Suprapubic skin (tissue), 4 donors: Measurements from ENCODE around the gene ANAPC1. TPM values are rescaled to one million over a fixed set of nuclear protein-coding genes. Genes with fewer than 3 reads are reported as not detected.
"Not testable (repeated sequence)": the region's sequence is repeated elsewhere in the genome, so short reads cannot be mapped to it uniquely, and the experiment has no call there.

ENCODE experiments used
- DNase-seq, 2 donors: peaks; one replicate each; pipeline ENCODE4 v3.0.0-alpha.2; 2019; ENCODE audit warnings: low spot score in 2 of 2
- H3K27ac ChIP-seq: fragments of 200-600 bp; sonication (generic); one replicate; pipeline ENCODE4 v1.5.1; 2019
- H3K27me3 ChIP-seq: fragments of 200-600 bp; sonication (generic); one replicate; pipeline ENCODE4 v1.5.1; 2019
- H3K36me3 ChIP-seq: fragments of 200-600 bp; sonication (generic); one replicate; pipeline ENCODE4 v1.5.1; 2019
- H3K4me1 ChIP-seq: fragments of 200-600 bp; sonication (generic); one replicate; pipeline ENCODE4 v1.5.1; 2019
- H3K4me3 ChIP-seq: fragments of 200-600 bp; sonication (generic); one replicate; pipeline ENCODE4 v1.5.1; 2019; ENCODE audit warnings: mild to moderate bottlenecking
- H3K9me3 ChIP-seq: fragments of 200-600 bp; sonication (generic); one replicate; pipeline ENCODE4 v1.5.1; 2019
- WGBS: methylation state at CpG from one replicate; pipeline ENCODE4 v1.1.5; 2018; 5-methylcytosine and 5-hydroxymethylcytosine counted together
- total RNA-seq, 4 donors: library from RNA; depleted of rRNA; stranded (reverse); fragments of >200 nt; gene quantifications; one replicate each; pipeline ENCODE4 v1.1.0, GENCODE V29; 2016

Gene ANAPC1
- total RNA-seq, 4 donors from 2014 or later = 35.9 to 101 (median 39.5) TPM

DNA sequence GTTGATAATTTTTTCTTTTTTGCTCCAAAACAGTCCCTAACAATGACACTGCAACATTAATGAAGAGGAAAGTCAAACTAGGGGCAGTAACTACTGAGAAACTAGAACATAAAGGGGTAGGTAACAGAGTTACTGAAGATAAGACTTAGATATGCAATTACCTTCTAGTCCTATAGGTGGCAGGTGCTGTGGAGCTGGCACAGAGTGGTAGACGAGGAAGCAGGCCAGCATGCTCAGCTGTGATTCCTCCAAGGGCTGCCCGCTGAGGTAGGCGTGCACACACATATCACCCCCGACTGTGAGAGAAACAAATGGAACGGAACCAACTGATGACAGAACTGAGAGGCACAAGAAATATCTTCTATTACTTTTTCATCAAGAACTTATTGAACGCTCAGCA, 111.8 kb downstream of the ANAPC1 start:
- H3K4me1 ChIP-seq, H3K27ac ChIP-seq, H3K4me3 ChIP-seq, H3K36me3 ChIP-seq, H3K9me3 ChIP-seq, H3K27me3 ChIP-seq, DNase-seq: not testable (repeated sequence)
- WGBS = no CpG with 5 or more reads among the region's 6 CpGs

DNA sequence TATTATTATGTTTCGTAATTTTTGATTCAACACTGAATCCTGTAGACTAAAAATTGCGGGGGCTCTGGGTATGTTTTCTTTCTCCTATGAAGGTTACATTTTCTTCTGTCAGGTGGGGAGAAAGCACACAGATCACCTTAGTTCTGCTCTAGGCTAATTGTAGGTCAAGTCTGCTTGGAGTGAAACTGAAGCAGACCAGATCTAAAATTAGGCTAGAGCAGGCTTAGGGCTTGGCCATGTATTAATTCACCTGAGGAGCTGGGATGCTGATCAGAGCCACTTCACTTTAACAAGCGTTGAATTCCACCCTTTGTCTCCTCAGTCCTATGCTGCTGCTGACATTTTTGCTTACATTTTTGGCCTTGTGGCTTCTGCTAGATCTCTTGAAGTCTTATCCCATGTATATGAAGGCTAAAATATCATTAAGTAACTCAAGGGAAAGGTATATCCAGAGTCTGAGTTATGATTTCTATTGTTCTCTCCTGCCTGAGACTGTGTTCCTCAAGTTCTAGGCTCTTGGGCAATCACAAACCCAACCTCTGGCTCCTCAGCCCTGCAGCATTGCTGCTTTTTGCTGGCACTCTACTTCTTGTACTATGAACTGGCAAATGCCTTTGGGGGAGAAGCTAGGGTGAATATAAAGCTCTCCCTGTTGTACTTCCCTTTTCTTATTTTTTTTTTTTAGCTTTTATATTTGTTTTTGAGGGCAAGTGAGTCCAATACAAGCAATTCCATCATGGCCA, 112.9 kb downstream of the ANAPC1 start:
- 95% methylated on average over 2 of the region's 3 CpGs for WGBS
- H3K27me3 ChIP-seq, H3K4me3 ChIP-seq, DNase-seq, H3K27ac ChIP-seq, H3K9me3 ChIP-seq, H3K4me1 ChIP-seq, H3K36me3 ChIP-seq: not testable (repeated sequence)

DNA sequence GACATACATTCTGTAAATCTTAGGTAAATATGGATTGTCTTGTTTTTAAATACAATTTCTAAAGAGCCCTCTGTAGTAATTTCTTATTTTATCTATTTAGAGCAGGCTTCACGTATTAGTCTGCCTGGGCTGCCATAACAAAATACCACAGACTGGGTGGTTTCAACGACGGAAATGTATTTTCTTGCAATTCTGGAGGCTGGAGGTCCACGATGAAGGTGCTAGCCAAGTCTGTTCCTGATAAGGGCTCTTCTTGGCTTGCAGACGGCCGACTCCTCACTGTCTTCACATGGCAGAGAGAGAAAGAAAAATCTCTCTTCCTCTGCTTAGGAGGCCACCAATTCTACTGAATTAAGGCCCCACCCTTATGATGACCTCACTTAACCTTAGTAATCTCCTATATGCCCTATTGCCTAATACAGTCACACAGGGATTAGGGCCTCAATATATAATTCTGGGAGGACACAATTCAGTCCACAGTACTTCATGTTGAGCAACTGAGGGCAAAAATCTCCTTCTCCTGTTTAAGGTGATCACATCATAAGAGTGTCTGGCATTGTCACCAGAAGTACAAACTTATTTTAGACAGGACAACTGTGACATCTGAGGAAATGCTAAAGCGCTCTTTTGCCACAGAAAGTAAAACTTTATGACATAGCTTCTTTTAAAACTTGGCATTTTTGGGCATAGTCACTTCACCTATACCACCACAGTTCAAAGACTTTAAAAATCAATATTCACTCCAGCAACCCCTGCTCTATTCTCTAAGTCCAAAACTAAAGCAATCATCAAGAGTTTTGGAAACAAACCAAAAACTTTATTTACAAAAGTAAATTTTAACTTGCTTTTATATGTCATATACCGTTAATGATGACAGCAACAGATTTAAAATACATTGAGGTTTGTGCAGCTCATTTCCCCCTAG, 115.5 kb downstream of the ANAPC1 start:
- not testable (repeated sequence) for DNase-seq, H3K9me3 ChIP-seq, H3K4me3 ChIP-seq, H3K4me1 ChIP-seq, H3K27me3 ChIP-seq, H3K27ac ChIP-seq, H3K36me3 ChIP-seq
- WGBS = 94% methylated on average over 6 of the region's 8 CpGs

DNA sequence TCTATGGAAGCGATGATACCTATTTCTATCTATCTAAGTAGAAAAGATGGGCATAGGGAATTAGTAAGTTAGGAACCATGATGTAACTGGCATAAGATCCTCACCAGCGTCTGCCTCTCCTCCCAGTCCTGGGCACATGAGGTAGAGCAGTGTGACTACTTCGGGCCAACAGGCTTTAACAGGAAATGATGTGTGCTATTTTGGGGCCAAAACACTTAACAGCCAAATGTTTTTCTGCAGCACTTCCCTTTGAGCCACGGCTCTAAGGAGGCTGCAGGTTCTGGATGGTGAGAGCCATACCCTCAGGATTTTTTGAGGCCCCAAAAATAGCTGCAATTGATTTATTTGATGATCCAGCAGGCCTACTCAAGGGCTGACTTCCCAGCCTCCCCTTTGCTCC, 116.9 kb downstream of the ANAPC1 start:
- not testable (repeated sequence) for H3K4me3 ChIP-seq, DNase-seq, H3K9me3 ChIP-seq, H3K36me3 ChIP-seq, H3K27ac ChIP-seq, H3K4me1 ChIP-seq, H3K27me3 ChIP-seq
- 21% methylated on average over 2 of the region's 4 CpGs for WGBS

DNA sequence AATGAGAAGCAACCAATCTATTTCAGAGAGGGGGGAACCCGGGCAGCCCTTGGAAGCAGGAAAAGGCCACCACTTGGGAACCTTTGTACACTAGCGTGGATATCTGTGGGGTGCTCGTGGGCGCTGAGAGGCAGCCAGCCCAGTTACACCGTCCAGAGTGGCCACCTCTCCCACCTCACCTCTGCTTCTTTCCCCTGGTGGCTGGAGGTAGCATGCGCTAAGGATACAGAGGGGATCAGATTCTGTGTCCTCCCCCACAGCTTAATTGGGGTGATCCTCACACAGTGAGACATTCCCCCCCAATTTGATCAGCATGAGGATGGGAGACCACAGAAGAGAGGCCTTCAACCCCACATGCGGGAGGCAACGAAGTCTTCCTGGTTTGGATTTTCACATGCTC, 117.7 kb downstream of the ANAPC1 start:
- not testable (repeated sequence) for H3K27me3 ChIP-seq, H3K36me3 ChIP-seq, DNase-seq, H3K4me1 ChIP-seq, H3K9me3 ChIP-seq, H3K4me3 ChIP-seq, H3K27ac ChIP-seq
- WGBS = 100% methylated on average over 2 of the region's 8 CpGs

DNA sequence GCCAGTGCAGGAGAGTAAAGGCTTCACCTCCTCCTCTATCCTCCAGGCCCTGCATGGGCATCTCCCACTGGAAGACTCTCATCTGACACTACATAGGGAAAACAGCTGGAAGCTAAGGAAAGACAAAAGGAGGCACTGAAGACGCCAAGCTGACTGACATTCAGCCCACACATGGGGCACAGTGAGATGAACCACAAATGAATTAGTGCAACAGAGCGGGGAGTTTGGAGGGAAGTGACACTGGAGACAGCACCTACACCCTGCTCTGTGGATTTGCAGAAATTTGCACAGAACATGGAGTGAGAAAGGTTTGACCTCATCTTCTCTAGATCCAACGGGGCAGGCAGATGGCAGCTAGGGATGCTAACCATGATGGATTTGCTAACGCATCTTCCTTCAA, 119.8 kb downstream of the ANAPC1 start:
- not testable (repeated sequence) for H3K4me3 ChIP-seq, H3K4me1 ChIP-seq, H3K36me3 ChIP-seq, H3K9me3 ChIP-seq, H3K27me3 ChIP-seq, H3K27ac ChIP-seq, DNase-seq
- 96% methylated on average over 4 of the region's 4 CpGs for WGBS

DNA sequence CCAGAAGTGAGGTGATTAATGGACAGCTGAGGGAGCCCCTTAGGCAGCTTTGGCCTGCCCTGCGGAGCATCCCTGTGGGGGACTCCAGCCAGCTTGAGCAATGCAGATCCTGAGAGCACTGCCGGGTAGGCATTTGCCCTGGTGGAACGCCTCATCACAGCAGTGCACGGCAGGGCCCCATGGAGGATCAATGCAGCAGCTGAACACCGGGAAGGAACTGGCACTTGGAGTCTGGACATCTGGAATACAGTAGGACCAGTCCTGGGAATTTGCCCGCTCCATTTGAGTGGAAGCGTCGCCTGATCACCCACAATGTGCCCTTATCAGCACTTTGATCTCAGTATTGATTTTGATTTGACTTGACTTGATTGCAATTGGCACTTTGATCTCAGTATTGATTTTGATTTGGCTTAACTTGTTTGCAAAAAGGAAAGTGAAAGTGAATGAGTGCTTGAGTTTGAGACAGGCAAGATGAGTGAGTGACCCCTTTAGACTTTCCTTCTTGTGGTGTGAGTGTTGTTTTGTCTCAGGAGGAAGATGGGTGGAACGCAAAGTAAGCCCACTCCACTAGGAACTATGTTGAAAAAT, 123.2 kb downstream of the ANAPC1 start:
- not testable (repeated sequence) for H3K27me3 ChIP-seq, H3K4me3 ChIP-seq, DNase-seq, H3K36me3 ChIP-seq, H3K9me3 ChIP-seq, H3K4me1 ChIP-seq, H3K27ac ChIP-seq
- WGBS = 100% methylated on average over 4 of the region's 9 CpGs

DNA sequence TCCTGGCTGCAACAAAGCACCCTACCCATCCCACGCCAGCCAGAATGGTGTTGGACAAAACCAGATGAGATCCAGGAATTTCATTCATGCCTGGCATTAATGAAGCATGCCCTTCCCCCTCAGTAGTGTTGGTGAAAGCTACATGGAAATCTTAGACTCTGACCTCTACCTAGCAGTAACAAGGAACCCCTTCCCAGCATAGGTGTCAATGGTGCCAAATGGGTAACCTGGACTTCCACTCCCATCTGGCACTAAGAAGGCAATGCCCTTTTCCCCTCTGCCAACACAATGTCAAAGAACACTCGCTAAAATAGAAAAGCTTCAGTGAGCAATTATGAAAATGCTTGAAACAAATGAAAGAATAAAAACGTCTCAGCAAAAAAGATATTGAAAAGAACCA, 131.5 kb downstream of the ANAPC1 start:
- not testable (repeated sequence) for H3K4me3 ChIP-seq, DNase-seq, H3K36me3 ChIP-seq, H3K4me1 ChIP-seq, H3K27ac ChIP-seq, H3K9me3 ChIP-seq, H3K27me3 ChIP-seq
- 97% methylated on average over 2 of the region's 3 CpGs for WGBS

DNA sequence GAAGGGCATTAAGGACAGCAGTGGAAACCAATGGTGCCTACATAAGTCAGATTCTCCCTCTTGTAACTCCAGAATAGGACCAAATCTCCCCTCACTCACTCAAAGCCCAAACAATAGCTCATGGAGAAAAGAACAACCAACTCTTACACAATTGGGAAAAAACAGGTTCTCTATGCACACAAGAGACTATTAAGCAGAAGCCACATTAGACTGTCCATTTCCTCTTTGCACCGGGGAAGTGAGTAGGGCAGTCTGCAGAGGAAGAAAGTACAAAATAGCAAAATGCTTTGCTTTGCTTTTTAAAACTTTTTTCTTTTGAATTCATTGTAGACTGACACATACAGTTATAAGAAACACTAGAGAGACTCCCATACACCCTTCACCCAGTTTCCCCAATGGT, 133.4 kb downstream of the ANAPC1 start:
- H3K4me3 ChIP-seq, DNase-seq, H3K27me3 ChIP-seq, H3K4me1 ChIP-seq, H3K27ac ChIP-seq, H3K36me3 ChIP-seq, H3K9me3 ChIP-seq: not testable (repeated sequence)
- 69% methylated on average over 1 of the region's 1 CpG for WGBS

DNA sequence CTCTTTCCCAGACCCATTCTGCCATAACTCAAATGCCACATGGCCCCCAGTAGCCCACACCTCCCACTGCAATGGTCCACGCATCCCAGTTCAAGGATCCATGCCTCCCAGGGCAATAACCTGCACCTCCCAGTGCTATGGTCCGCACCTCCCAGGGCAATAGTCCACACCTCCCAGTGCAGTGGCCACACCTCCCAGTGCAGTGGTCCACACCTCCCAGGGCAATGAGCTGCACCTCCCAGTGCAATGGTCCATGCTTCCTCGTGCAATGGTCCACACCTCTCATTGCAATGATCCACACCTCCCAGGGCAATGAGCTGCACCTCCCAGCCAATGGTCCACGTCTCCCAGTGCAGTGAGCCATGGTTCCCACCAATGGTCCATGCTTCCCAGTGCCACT, 135.6 kb downstream of the ANAPC1 start:
- not testable (repeated sequence) for H3K4me1 ChIP-seq, H3K27me3 ChIP-seq, H3K4me3 ChIP-seq, H3K9me3 ChIP-seq, DNase-seq, H3K27ac ChIP-seq, H3K36me3 ChIP-seq
- WGBS = 100% methylated on average over 2 of the region's 4 CpGs
